CD14-positive monocyte (primary cell): Measurements from ENCODE around the gene SEZ6L. TPM values are rescaled to one million over a fixed set of nuclear protein-coding genes. Genes with fewer than 3 reads are reported as not detected.

Experiments used
- DNase-seq, 3 donors: peaks; one replicate each; pipeline ENCODE4 v3.0.0-alpha.2; 2011 to 2022
- H2AFZ ChIP-seq: 2 replicates; pipeline ENCODE4 v1.6.0; 2012; ENCODE audit warnings: mild to moderate bottlenecking, low read depth, low read length, inconsistent platforms; ENCODE audit not compliant: insufficient read depth, poor library complexity, severe bottlenecking
- H3K27ac ChIP-seq, 2 donors: 1 replicate in 1 of 2; 2 replicates in 1 of 2; pipeline ENCODE4 v1.5.1; 2012 to 2013; ENCODE audit warnings: low read length in 2 of 2, control low read depth in 1 of 2, inconsistent platforms in 1 of 2, low read depth in 1 of 2, mild to moderate bottlenecking in 1 of 2
- H3K27me3 ChIP-seq, 2 donors: one replicate each; pipeline versions ENCODE4 v1.6.0 to v1.6.1; 2011 to 2013; ENCODE audit warnings: low read length in 2 of 2; ENCODE audit not compliant: control insufficient read depth in 2 of 2, insufficient read depth in 2 of 2
- H3K36me3 ChIP-seq, 2 donors: replicated peaks in 1 of 2; 1 replicate in 1 of 2; 2 replicates in 1 of 2; pipeline versions ENCODE4 v1.5.1 to v1.6.1; 2012 to 2013; ENCODE audit warnings: low read length in 2 of 2, control low read depth in 1 of 2, inconsistent platforms in 1 of 2, mild to moderate bottlenecking in 1 of 2; ENCODE audit not compliant: insufficient read depth in 2 of 2, control insufficient read depth in 1 of 2
- H3K4me1 ChIP-seq, 2 donors: 1 replicate in 1 of 2; 2 replicates in 1 of 2; pipeline versions ENCODE4 v1.5.1 to v1.6.1; 2012 to 2013; ENCODE audit warnings: low read length in 2 of 2, control low read depth in 1 of 2, inconsistent platforms in 1 of 2, mild to moderate bottlenecking in 1 of 2, moderate library complexity in 1 of 2; ENCODE audit not compliant: insufficient read depth in 2 of 2, control insufficient read depth in 1 of 2
- H3K4me2 ChIP-seq: replicated peaks from 2 replicates; pipeline ENCODE3; 2012; ENCODE audit warnings: low read length, moderate library complexity, mild to moderate bottlenecking; ENCODE audit not compliant: poor library complexity, severe bottlenecking; ENCODE audit errors: extremely low read depth
- H3K4me3 ChIP-seq, 3 experiments: fragments of 200-600 bp in 1 of 3; sonication (generic) in 1 of 3; replicated peaks in 1 of 3; 1 replicate in 2 of 3; 2 replicates in 1 of 3; pipeline ENCODE4 v1.5.1; 2011 to 2013; ENCODE audit warnings: low read length in 3 of 3, mild to moderate bottlenecking in 3 of 3, control low read depth in 2 of 3, low read depth in 2 of 3, inconsistent platforms in 1 of 3, moderate library complexity in 1 of 3
- H3K79me2 ChIP-seq: 2 replicates; pipeline ENCODE4 v1.6.0; 2012; ENCODE audit warnings: mild to moderate bottlenecking, control low read depth, inconsistent platforms, low read length, moderate library complexity; ENCODE audit not compliant: insufficient read depth
- H3K9ac ChIP-seq: 2 replicates; pipeline ENCODE4 v1.6.0; 2017; ENCODE audit warnings: low read length, mild to moderate bottlenecking; ENCODE audit not compliant: insufficient read depth, poor library complexity, severe bottlenecking
- H3K9me3 ChIP-seq, 2 donors: replicated peaks in 1 of 2; 1 replicate in 1 of 2; 2 replicates in 1 of 2; pipeline versions ENCODE4 v1.5.1 to v1.6.1; 2012 to 2013; ENCODE audit warnings: low read length in 2 of 2, control low read depth in 1 of 2; ENCODE audit not compliant: control insufficient read depth in 1 of 2, insufficient read depth in 1 of 2
- H4K20me1 ChIP-seq: 2 replicates; pipeline ENCODE4 v1.6.0; 2012; ENCODE audit warnings: mild to moderate bottlenecking, low read length, control low read depth, moderate library complexity; ENCODE audit not compliant: insufficient read depth
- H3K27ac Mint-ChIP-seq, 7 donors: one replicate each; pipeline ENCODE4 v1.8.0; 2020; ENCODE audit warnings: mild to moderate bottlenecking in 7 of 7, mixed read lengths in 7 of 7, moderate library complexity in 6 of 7, inconsistent platforms in 2 of 7
- H3K27me3 Mint-ChIP-seq, 3 donors: one replicate each; pipeline ENCODE4 v1.8.0; 2021 to 2022; ENCODE audit warnings: low read depth in 3 of 3, mild to moderate bottlenecking in 3 of 3, mixed read lengths in 3 of 3, moderate library complexity in 3 of 3, inconsistent platforms in 1 of 3
- H3K36me3 Mint-ChIP-seq, 2 donors: one replicate each; pipeline ENCODE4 v1.8.0; 2020; ENCODE audit warnings: mixed read lengths in 2 of 2, inconsistent platforms in 1 of 2, mild to moderate bottlenecking in 1 of 2
- H3K4me1 Mint-ChIP-seq: one replicate; pipeline ENCODE4 v1.8.0; 2020; ENCODE audit warnings: mild to moderate bottlenecking, mixed read lengths
- H3K4me3 Mint-ChIP-seq, 2 donors: one replicate each; pipeline ENCODE4 v1.8.0; 2020; ENCODE audit warnings: mild to moderate bottlenecking in 2 of 2, mixed read lengths in 2 of 2, moderate library complexity in 1 of 2
- H3K9me3 Mint-ChIP-seq, 7 donors: one replicate each; pipeline ENCODE4 v1.8.0; 2020 to 2022; ENCODE audit warnings: mixed read lengths in 7 of 7, mild to moderate bottlenecking in 6 of 7, moderate library complexity in 6 of 7, inconsistent platforms in 2 of 7
- CTCF ChIP-seq: fragments of 200-600 bp; IDR thresholded peaks from one replicate; pipeline ENCODE4 v1.8.0; 2022; ENCODE audit warnings: antibody characterized with exemption, mild to moderate bottlenecking
- WGBS: methylation state at CpG from one replicate; pipeline ENCODE4 v1.1.5; 2013; ENCODE audit warnings: missing lambda C conversion rate; ENCODE audit not compliant: insufficient coverage; 5-methylcytosine and 5-hydroxymethylcytosine counted together
- intact Hi-C, 2 donors: fragments of 100-400 bp; cut with micrococcal nuclease; formaldehyde crosslinking; loops; one replicate each; pipeline versions ENCODE4 v1.15.0 to v1.15.1; 2023
- polyA minus RNA-seq: library from RNA; depleted of rRNA, polyadenylated mRNA; stranded (reverse); fragments of >200 nt; gene quantifications from 2 replicates; pipeline ENCODE4 v1.2.3, GENCODE V29; 2012
- polyA plus RNA-seq, 3 donors: library from polyadenylated mRNA; depleted of rRNA in 1 of 3; unstranded in 2 of 3; stranded (reverse) in 1 of 3; fragments of 300-500 nt in 2 of 3; fragments of >200 nt in 1 of 3; fragmentation: Illumina TruSeq in 2 of 3; gene quantifications; 1 replicate in 2 of 3; 2 replicates in 1 of 3; pipeline ENCODE4 v1.2.3, GENCODE V29; 2012 to 2021
- total RNA-seq, 12 experiments: library from RNA in 1 of 12; stranded (reverse) in 1 of 12; fragments of 120-200 nt in 1 of 12; gene quantifications; one replicate each; pipeline ENCODE4 v1.2.4 and lab custom pipeline; 2013 to 2026; ENCODE audit warnings: mixed read lengths in 6 of 12, inconsistent platforms in 1 of 12

The SEZ6L gene
- total RNA-seq (2013) = 1.8 TPM
- 1 to 10 TPM in 1 of 3 donors, under 1 TPM in 2; 0.43 to 2.8 (median 0.71) TPM for polyA plus RNA-seq
- 1.9 and 2.3 TPM in 2 replicates for polyA minus RNA-seq
- total RNA-seq (lab: John Stamatoyannopoulos, UW) = 1.0 to 15.4 (median 6.3) reads per million in 11 experiments

GRCh38 chr22:26169315-26170111 lies at the start of gene SEZ6L:
TSS of gene SEZ6L (plus strand) at chr22:26169462. CDS start at chr22:26169670, 208 bp downstream.
- Histone ChIP-seq H3K79me2 (no peaks in the 10 kb centered on the region), H3K4me2 (peak within 1 kb of the TSS; percentile 85), H3K4me1 (peaks cover 30 to 36% of the 10 kb centered on the region in 2 donors), H4K20me1 (no peaks in the 10 kb centered on the region), H2AFZ (peak within 1 kb of the TSS; percentile 68), H3K9ac (peak within 1 kb of the TSS; percentile 53), H3K9me3 (no peaks in the 10 kb centered on the region), H3K4me3 (peak within 1 kb of the TSS; percentile 40 to 77 (median 48)), H3K27me3 (peaks cover 25 to 31% of the 10 kb centered on the region in 2 donors), H3K36me3 (no peaks in the 10 kb centered on the region), H3K27ac (no peak within 1 kb of the TSS)
- under 1% methylated on average over 72 of the region's 92 CpGs for WGBS
- peak; percentile 15 to 46 (median 30) for DNase-seq
- peak within 1 kb of the TSS; percentile 76 to 88 for H3K4me3 Mint-ChIP-seq
- peak within 1 kb of the TSS in 5 of 7 donors; percentile 15 to 69 (median 50) for H3K27ac Mint-ChIP-seq
- peaks cover 27% of the 10 kb centered on the region for H3K4me1 Mint-ChIP-seq
- peaks cover 29 to 46% (median 46%) of the 10 kb centered on the region in 3 donors for H3K27me3 Mint-ChIP-seq
- H3K36me3 Mint-ChIP-seq = no peaks in the 10 kb centered on the region
- intact Hi-C loops = no loop called here
- peaks cover 0 to 10% (median 2%) of the 10 kb centered on the region in 7 donors for H3K9me3 Mint-ChIP-seq
- no peak for TF ChIP-seq CTCF

GRCh38 chr22:26122920-26123468 lies 46.3 kb upstream of the SEZ6L start:
- intact Hi-C loops = no loop called here
- no peak overlapping the region for H3K4me2 ChIP-seq
- Mint-ChIP-seq H3K27me3 (peaks cover 11 to 21% (median 14%) of the 10 kb centered on the region in 3 donors), H3K9me3 (peaks cover 0 to 1% (median 0%) of the 10 kb centered on the region in 7 donors), H3K36me3 (no peaks in the 10 kb centered on the region), H3K4me1 (no peaks in the 10 kb centered on the region), H3K27ac (no peak overlapping the region), H3K4me3 (peak overlapping the region in 1 of 2 donors; percentile 14)
- peaks cover 0 to 2% of the 10 kb centered on the region in 2 donors for H3K27me3 ChIP-seq
- WGBS = no CpG with 5 or more reads among the region's 4 CpGs
- H4K20me1 ChIP-seq = no peaks in the 10 kb centered on the region
- H3K27ac ChIP-seq = no peak overlapping the region
- H2AFZ ChIP-seq = no peak overlapping the region
- H3K4me1 ChIP-seq = no peaks in the 10 kb centered on the region
- TF ChIP-seq CTCF = no peak
- H3K36me3 ChIP-seq = no peaks in the 10 kb centered on the region
- peak overlapping the region in 1 of 3 experiments; percentile 9 for H3K4me3 ChIP-seq
- no peak overlapping the region for H3K9ac ChIP-seq
- H3K79me2 ChIP-seq = no peaks in the 10 kb centered on the region
- no peaks in the 10 kb centered on the region for H3K9me3 ChIP-seq
- no peak for DNase-seq
